GM18526 (cell line): Measurements from ENCODE around the gene FAF1.

Source experiments
- POLR2A ChIP-seq: IDR thresholded peaks from 3 replicates; pipeline ENCODE4 v1.6.1; 2011; ENCODE audit not compliant: insufficient read length; ENCODE audit errors: extremely low read depth

FAF1 gene

DNA sequence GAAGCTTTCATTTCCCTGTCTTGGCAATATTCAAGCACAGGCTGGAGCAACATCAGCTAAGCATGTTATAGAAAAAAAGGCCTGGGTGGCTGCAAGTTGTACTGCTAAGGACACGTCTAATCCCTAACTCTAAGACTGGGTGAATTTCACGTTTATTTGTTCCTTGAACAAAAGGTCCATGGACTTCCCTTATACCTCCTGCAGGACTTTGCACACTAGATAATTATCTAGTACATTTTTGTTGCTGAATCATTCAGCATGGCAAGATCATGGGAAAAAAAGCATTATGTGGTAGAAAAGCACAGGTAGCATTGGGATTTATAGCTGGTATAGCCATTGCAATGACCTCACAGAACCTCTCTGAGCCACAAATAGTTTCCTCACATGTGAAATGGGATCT is 406.1 kb downstream of the FAF1 start:
- TF ChIP-seq POLR2A = no peak

DNA sequence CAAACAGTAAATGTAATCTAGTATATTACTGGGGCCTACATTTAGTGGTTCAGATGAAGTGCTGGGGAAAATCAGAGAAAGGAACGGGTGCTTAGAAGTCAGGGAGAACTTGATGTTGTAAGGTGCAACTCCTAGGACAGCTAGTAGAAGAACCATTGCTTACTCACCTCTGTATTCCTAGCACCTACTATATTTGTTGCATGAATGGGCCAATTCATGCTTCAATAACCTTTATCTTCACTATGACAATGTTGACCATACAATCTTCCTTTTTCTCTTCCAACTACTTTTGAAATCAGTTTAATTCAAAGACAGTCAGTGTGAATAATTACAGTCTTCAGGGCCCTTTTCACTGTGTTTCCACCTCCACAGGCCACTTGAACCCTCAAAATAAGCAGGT is 411.8 kb downstream of the FAF1 start:
- TF ChIP-seq POLR2A = no peak

DNA sequence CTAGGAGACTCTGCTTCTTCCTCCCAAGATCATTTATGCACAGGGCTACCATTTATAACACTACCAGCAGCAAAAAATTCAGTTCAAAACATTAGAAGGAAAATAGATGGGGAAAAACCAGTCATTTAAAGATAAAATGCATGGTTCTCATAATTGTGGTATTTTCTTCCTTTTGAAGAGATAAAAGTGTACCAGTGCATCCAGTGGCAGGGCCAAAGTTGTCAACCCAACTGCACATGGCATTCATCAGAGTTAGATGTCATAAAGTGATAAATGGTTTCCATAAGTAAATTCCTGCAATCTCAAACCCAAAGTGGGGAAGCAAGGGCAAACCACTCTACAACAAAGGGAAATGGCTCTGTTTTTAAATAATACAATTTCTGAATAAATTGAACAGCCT is 417.7 kb downstream of the FAF1 start:
- TF ChIP-seq POLR2A = no peak

DNA sequence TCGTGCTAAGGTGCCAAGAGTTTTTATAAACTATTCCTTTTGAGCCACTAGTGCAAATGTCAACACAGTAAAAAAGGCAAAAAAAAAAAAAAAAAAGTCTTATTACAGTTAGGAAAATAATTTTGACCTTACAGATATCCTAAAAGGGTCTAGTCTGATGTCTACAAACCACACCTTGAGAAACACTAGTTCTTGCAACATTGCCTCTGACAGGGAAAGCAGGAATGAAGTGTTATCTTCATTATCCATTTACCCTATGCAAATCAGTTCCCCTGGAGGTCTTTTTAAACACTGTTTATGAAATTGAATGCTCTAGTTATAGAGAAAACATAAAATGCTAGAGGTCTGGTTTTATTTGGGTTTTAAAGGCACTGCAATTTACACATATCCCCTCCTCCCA is 421.6 kb downstream of the FAF1 start:
- no peak for TF ChIP-seq POLR2A

DNA sequence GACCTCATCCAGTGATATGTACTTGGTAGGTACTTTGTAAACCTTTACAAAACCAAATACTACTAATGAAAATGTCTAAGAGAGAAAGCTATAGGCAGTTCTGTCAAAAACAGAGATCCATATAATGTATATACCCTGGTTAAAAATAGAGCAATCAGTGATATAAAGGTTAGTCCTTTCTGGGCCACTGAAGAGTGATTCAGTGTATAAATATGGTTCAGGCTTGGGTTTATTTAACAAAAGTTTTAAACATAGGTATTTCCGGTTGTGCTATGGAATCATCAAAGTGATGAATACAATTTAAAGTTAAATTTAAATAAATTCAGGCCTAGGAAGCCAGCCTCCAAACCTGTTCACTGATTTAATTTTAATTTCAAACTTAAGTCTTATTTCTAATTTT is 428.5 kb downstream of the FAF1 start:
- TF ChIP-seq POLR2A = no peak

DNA sequence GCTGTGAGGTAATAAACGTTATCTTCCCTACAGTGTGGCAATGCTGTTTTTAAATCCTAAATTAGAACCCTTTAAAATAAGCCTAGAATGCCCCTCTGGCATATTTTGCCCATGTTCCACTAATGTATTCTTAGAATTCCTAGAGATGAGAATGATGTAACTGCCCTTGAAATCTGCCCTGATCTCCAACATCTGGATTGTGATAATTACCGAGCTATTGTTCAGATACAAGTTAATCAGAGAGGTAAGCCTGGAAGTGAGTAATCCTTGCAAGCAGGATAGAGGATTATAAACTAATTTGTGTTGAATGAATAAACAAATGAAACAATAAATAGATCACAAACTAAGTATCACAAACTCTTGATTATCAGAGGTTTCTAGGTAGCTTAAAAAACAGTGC is 429.0 kb downstream of the FAF1 start:
- no peak for TF ChIP-seq POLR2A

DNA sequence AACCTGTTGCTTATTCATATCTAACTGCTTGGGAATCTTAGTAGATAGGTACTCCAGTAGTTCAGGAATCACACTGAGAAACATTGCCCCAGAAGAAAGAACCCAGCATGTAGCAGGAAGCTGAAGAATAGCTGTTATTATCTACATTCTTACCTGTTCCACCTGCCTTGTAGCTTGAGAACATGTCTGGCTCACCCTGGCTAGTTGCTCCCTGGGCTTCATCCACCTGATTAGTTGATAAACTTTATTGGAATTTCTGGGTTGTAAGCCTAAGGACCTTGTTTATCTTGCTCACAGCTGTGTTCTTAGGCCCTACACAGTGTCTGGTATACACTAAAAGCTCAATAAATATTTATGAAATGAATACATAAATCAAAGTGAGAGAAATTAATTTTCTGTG is 430.6 kb downstream of the FAF1 start:
- no peak for TF ChIP-seq POLR2A

DNA sequence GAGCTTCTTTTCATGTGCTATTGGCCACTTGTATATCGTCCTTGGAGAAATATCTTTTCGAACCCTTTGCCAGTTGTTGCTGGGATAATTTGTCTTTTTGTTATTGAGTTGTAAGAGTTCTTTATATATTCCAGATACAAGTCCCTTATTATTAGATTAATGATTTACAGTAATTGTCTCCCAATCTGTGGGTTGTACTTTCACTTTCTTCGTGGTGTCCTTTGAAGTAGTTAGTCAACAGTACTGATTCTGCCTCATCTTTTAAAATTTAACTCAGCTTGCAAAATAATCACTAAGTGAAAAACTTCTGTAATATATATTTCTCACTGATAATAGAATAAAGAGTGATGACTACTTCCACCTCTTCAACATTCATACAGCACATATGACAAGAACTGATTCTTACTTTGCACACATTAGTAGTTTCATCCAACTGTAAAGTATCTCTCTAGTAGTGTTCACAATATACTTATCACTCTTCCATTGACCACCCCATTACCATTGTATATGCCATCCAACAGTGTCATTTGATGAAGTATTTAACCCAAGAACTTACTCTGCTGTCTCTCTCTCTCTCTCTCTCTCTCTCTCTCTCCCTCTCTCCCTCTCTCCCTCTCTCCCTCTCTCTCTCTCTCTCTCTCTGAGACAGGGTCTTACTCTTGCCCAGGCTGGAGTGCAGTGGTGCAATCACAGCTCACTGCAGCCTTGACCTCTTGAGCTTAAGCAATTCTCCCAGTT is 432.6 kb downstream of the FAF1 start:
- no peak for TF ChIP-seq POLR2A

DNA sequence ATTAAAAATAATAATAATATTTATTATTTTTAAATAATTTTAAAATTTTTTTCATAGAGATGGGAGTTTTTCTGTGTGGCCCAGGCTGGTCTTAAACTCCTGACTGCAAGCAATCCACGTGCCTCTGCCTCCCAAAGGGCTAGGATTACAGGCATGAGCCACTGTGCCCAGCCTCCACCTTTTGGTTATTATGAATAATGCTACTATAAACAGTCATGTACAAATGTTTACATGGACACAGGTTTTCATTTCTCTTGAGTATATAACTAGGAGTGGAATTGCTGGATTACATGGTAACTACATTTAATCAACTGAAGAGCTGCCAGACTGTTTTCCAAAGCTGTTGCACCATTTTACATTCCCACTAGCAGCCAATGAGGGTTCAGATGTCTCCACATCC is 433.6 kb downstream of the FAF1 start:
- TF ChIP-seq POLR2A = no peak

DNA sequence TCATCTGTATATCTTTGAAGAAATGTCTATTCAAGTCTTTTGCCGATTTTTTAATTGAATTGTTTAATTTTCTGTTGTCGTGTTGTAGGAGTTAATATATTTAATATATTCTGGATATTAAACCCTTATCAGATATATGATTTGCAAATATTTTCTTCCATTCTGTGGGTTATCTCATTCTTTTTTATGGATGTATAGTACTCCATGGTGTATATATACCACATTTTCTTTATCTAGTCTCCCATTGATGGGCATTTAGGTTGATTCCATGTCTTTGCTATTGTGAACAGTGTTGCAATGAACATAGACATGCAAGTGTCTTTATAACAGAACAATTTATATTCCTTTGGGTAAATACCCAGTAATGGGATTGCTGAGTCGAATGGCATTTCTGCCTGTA is 436.5 kb downstream of the FAF1 start:
- no peak for TF ChIP-seq POLR2A

DNA sequence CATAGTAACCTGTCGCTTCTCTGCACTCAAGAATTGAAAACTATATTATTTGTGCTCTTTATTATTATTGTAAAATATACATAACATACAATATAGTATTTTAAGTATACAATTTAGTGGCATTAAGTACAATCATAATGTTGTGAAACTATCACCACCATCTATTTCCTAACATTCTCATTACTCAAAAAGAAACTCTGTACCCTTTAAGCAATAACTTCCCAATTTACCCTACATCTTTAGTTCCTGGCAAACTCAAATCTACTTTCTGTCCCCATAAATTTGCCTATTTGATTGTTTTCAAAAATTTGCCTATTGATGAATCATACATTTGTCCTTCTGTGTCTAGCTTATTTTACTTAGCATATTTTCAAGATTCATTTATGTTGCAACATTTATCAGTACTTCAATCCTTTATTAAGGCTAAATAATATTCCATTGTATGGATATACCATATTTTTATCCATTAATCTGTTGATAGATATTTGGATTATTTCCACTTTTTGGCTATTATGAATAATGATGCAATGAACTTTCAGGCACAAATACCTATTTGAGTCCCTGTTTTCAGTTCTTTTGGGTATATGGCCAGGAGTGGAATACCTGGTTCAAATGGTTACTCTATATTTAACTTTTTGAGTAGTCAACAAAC is 437.2 kb downstream of the FAF1 start:
- TF ChIP-seq POLR2A = no peak

DNA sequence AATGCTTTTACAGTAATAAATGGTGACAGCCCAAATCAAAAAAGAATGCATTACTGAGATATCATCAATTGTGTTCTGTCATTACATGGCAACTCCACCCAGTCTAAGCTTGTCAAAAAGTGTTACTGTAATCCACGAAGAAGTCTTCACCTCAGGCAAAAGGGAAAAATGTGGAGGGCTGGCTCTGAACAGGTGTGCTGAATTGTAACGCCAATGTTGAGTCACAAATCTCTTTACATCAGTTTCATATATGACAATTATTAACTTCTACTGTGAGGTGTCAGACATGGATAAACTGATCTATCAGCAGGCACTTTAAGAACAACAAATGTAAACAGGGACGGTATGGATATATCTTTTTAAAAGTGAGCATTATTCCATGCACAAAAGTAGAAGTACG is 438.4 kb downstream of the FAF1 start:
- no peak for TF ChIP-seq POLR2A

DNA sequence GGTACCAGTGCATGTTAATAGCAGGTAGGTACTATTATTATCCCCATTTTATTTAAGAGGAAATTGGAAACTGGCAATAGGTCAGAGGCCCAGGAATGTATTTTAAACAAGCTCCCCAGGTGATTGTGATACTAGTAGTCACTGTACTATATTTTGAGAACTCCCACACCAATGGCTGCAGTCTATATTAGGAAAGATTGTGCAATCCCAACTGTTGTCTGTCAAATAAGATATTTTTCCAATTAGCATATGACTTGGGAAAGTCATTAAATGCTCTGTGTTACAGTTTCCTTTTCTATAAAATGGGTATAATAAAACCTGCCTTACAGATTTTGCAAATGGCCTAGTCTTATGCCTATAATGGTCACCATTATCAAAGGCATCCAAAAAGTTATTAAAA is 442.6 kb downstream of the FAF1 start:
- no peak for TF ChIP-seq POLR2A

DNA sequence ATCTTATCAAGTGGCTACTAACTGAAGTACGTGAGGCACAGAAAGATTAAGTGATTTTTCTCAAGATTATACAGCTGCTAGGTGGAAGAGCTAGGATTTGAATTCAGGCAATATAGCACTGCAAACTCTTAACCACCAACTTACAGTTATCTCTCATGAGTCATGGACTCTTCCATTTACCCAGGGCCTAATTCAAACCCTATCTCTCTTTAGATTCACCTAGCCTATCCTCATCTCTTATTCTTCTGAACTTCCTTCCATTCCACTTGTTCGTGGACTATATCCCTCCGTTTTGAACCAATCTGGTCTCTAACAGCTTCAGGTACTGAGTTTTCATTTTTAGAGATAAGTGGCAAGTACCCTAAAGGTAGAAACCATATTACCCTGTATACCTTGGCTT is 444.0 kb downstream of the FAF1 start:
- TF ChIP-seq POLR2A = no peak

DNA sequence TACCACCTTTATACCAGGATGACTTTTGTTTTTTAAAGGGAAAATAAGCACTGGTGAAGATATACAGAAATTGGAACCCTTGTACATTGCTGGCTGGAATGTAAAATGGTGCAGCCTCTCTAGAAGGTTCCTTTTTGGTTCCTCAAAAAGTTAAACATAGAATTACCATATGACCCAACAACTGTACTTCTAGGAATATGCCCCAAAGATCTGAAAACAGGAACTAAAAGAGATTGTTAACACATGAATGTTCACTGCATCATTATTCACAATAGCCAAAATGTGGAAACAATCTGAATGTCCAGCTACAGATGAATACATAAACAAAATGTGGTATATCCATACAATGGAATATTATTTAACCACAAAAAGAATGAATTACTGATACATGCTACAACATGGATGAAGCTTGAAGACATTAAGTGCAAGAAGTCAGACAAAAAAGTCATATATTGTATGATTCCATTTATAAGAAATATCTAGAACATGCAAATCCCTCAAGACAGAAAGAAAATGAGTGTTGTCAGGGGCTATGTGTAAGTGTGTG is 452.0 kb downstream of the FAF1 start:
- TF ChIP-seq POLR2A = no peak

DNA sequence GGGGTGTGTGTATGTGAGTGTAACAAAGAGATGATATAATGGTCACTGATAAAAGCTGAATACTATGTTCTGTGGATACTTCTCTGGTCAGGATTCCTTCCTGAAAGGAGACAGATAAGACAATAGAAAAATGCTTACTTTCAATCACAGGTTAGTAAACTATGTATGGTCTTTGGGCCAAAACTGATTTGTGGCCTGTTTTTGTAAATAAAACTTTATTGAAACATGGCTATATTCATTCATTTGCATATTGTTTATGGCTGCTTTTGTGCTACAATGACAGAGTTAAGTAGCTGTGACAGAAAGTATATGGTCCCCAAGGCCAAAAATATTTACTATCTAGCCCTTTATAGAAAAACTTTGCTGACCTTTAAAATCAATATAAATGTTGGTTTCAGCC is 454.6 kb downstream of the FAF1 start:
- TF ChIP-seq POLR2A = no peak

DNA sequence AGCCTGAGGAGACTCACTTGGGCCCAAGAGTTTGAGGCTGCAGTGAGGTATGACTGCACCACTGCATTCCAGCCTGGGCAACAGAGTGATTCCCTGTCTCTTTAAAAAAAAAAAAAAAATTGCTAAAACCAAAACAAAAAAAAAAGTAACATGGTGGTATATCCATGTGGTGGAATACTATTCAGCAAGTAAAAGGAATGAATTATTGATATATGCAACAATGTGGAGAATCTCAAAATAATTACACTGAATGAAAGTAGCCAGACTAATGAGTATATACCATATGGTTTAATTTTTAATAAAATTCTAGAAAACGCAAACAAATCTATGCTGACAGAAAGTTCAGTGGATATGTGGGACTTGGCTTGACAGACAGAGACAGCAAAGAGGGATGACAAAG is 456.6 kb downstream of the FAF1 start:
- TF ChIP-seq POLR2A = no peak
